Fibroblast of lung (primary cell): ENCODE results near the gene KDM4D. TPM values are rescaled to one million over a fixed set of nuclear protein-coding genes. Genes with fewer than 3 reads are reported as not detected.
"Not testable (repeated sequence)": the region's sequence is repeated elsewhere in the genome, so short reads cannot be mapped to it uniquely, and the experiment has no call there.

Source experiments
- DNase-seq, 2 donors: peaks; one replicate each; pipeline versions ENCODE4 v3.0.0 to v3.0.0-alpha.2; 2010; ENCODE audit warnings: low read depth in 2 of 2
- H2AFZ ChIP-seq: 2 replicates; pipeline ENCODE4 v1.5.1; 2012; ENCODE audit warnings: low read length, control low read depth, inconsistent platforms
- H3K27ac ChIP-seq: 2 replicates; pipeline ENCODE4 v1.5.1; 2011; ENCODE audit warnings: low read length, control low read depth; ENCODE audit not compliant: insufficient read depth
- H3K27me3 ChIP-seq: 2 replicates; pipeline ENCODE4 v1.5.1; 2011; ENCODE audit warnings: mild to moderate bottlenecking, low read length; ENCODE audit not compliant: control insufficient read depth, insufficient read depth
- H3K36me3 ChIP-seq: 2 replicates; pipeline ENCODE4 v1.5.1; 2011; ENCODE audit warnings: low read length; ENCODE audit not compliant: control insufficient read depth, insufficient read depth
- H3K4me1 ChIP-seq: 2 replicates; pipeline ENCODE4 v1.5.1; 2011; ENCODE audit warnings: low read length; ENCODE audit not compliant: control insufficient read depth, insufficient read depth; ENCODE audit errors: extremely low read depth
- H3K4me2 ChIP-seq: 2 replicates; pipeline ENCODE4 v1.5.1; 2011; ENCODE audit warnings: low read length, control low read depth; ENCODE audit not compliant: insufficient read depth; ENCODE audit errors: extremely low read depth
- H3K4me3 ChIP-seq, 4 experiments: fragments of 200-600 bp in 1 of 4; sonication (generic) in 1 of 4; replicated peaks in 1 of 4; 2 replicates each; pipeline ENCODE4 v1.5.1; 2011 to 2016; ENCODE audit warnings: low read length in 4 of 4, low read depth in 3 of 4, mild to moderate bottlenecking in 3 of 4, control low read depth in 2 of 4, inconsistent platforms in 1 of 4, mixed read lengths in 1 of 4; ENCODE audit not compliant: insufficient read depth in 1 of 4; ENCODE audit errors: control extremely low read depth in 1 of 4
- H3K79me2 ChIP-seq: 2 replicates; pipeline ENCODE4 v1.5.1; 2012; ENCODE audit warnings: mild to moderate bottlenecking, low read length, inconsistent platforms; ENCODE audit not compliant: control insufficient read depth, insufficient read depth
- H3K9ac ChIP-seq: 2 replicates; pipeline ENCODE4 v1.5.1; 2011; ENCODE audit warnings: mild to moderate bottlenecking, low read length, control low read depth; ENCODE audit not compliant: insufficient read depth
- H3K9me3 ChIP-seq: 2 replicates; pipeline ENCODE4 v1.5.1; 2012; ENCODE audit warnings: low read depth, low read length; ENCODE audit not compliant: control insufficient read depth, insufficient read depth
- H4K20me1 ChIP-seq: 2 replicates; pipeline ENCODE4 v1.5.1; 2011; ENCODE audit warnings: low read length; ENCODE audit not compliant: control insufficient read depth, insufficient read depth; ENCODE audit errors: extremely low read depth
- EZH2 ChIP-seq: IDR thresholded peaks from 2 replicates; pipeline ENCODE4 v1.5.1; 2012; ENCODE audit warnings: low read length, control low read depth, mild to moderate bottlenecking; ENCODE audit errors: missing control alignments
- polyA plus RNA-seq, 2 donors: library from polyadenylated mRNA; depleted of rRNA in 1 of 2; stranded (reverse) in 1 of 2; unstranded in 1 of 2; fragments of >200 nt; gene quantifications; 2 replicates each; pipeline ENCODE4 v1.2.1, GENCODE V29; 2011 to 2012; ENCODE audit warnings: missing spikeins in 1 of 2
- total RNA-seq: library from RNA; depleted of rRNA; stranded (reverse); fragments of >200 nt; gene quantifications from 2 replicates; pipeline ENCODE4 v1.2.1, GENCODE V29; 2014
- TF ChIP-seq, protein P1 (sequence below), 2 donors: IDR thresholded peaks in 1 of 2; conservative IDR thresholded peaks in 1 of 2; 1 replicate in 1 of 2; 2 replicates in 1 of 2; pipeline ENCODE4 v1.5.1; 2011 to 2012; ENCODE audit warnings: low read length in 2 of 2, control low read depth in 1 of 2, inconsistent platforms in 1 of 2, low read depth in 1 of 2, mild to moderate bottlenecking in 1 of 2

KDM4D gene
- total and polyA plus RNA-seq, 2 donors (not counting 1 experiment from before 2014, with no cell fraction given) = 0.50 to 0.94 TPM

DNA sequence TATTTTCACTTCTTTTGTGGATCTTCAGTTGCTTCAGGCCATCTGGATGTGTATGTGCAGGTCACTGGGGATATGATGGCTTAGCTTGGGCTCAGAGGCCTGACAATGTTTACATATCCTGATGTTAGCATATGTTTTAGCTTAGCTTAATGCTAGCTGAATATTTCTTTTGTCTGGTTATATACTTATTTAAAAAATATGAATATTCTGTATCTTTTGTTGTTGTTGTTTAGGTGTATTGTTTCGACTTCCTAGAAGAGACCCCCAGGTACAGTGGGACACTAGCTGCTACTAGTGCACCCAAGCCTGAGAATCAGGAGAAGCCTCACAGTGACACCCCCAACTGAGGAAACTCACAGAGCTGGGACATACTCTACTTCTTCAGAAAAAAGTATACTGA lies 51.4 kb downstream of the KDM4D start, which contains the start of gene KDM4E:
KDM4E (plus strand) TSS at position 301 of the 400 bp plus-strand sequence. CDS start 300 bp downstream, outside the sequence.
- no peaks in the 10 kb centered on the region for H3K36me3 ChIP-seq
- DNase-seq = no peak
- no peak within 1 kb of the TSS for H3K4me2 ChIP-seq
- H3K9ac ChIP-seq = no peak within 1 kb of the TSS
- no peaks in the 10 kb centered on the region for H3K4me1 ChIP-seq
- no peak within 1 kb of the TSS for H3K27ac ChIP-seq
- no peaks in the 10 kb centered on the region for H3K9me3 ChIP-seq
- TF ChIP-seq, protein P1, sequence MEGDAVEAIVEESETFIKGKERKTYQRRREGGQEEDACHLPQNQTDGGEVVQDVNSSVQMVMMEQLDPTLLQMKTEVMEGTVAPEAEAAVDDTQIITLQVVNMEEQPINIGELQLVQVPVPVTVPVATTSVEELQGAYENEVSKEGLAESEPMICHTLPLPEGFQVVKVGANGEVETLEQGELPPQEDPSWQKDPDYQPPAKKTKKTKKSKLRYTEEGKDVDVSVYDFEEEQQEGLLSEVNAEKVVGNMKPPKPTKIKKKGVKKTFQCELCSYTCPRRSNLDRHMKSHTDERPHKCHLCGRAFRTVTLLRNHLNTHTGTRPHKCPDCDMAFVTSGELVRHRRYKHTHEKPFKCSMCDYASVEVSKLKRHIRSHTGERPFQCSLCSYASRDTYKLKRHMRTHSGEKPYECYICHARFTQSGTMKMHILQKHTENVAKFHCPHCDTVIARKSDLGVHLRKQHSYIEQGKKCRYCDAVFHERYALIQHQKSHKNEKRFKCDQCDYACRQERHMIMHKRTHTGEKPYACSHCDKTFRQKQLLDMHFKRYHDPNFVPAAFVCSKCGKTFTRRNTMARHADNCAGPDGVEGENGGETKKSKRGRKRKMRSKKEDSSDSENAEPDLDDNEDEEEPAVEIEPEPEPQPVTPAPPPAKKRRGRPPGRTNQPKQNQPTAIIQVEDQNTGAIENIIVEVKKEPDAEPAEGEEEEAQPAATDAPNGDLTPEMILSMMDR (conservative IDR thresholded peaks at IDR 0.05 in 1 of 2, IDR thresholded peaks at IDR 0.05 in 1 of 2; ENCODE audit: low read depth in 1 of 2, low read length in 2 of 2) = no peak
- TF ChIP-seq EZH2 = no peak
- no peaks in the 10 kb centered on the region for H4K20me1 ChIP-seq
- no peak within 1 kb of the TSS for H3K4me3 ChIP-seq
- no peak within 1 kb of the TSS for H2AFZ ChIP-seq
- H3K79me2 ChIP-seq = no peaks in the 10 kb centered on the region
- H3K27me3 ChIP-seq = no peaks in the 10 kb centered on the region

DNA sequence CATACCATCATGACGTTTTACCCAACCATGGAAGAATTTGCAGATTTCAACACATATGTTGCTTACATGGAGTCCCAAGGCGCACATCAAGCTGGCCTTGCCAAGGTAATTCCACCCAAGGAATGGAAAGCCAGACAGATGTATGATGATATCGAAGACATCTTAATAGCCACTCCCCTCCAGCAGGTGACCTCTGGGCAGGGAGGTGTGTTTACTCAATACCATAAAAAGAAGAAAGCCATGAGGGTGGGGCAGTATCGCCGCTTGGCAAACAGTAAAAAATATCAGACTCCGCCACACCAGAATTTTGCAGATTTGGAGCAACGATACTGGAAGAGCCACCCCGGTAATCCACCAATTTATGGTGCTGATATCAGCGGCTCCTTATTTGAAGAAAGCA lies 52.1 kb downstream of the KDM4D start:
- not testable (repeated sequence) for H3K9ac ChIP-seq, H3K79me2 ChIP-seq, H3K27ac ChIP-seq, H4K20me1 ChIP-seq, H3K4me1 ChIP-seq, H3K4me2 ChIP-seq, H2AFZ ChIP-seq, H3K9me3 ChIP-seq, DNase-seq, H3K36me3 ChIP-seq, H3K4me3 ChIP-seq, H3K27me3 ChIP-seq

DNA sequence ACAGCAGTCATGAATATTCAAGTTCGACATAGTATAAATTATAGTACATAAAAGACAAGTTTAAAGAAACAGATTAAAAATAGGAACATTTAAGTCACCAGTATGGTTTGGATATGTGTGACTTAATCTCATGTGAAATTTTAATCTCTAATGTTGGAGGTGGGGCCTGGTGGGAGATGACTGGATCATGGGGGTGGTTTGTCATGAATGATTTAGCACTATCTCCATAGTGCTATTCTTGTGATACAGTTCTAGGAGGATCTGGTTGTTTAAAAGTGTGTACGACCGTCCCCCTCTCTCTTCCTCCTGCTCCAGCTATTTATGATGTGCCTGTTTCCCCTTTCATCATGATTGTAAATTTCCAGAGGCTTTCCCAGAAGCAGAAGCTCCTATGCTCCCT lies 54.8 kb downstream of the KDM4D start:
- Histone ChIP-seq H3K9ac (no peak overlapping the region), H2AFZ (no peak overlapping the region), H3K4me1 (no peaks in the 10 kb centered on the region), H3K27ac (no peak overlapping the region), H3K9me3 (no peaks in the 10 kb centered on the region), H4K20me1 (no peaks in the 10 kb centered on the region), H3K4me3 (no peak overlapping the region), H3K27me3 (no peaks in the 10 kb centered on the region), H3K36me3 (no peaks in the 10 kb centered on the region), H3K79me2 (no peaks in the 10 kb centered on the region), H3K4me2 (no peak overlapping the region)
- DNase-seq = no peak
- TF ChIP-seq, protein P1 (conservative IDR thresholded peaks at IDR 0.05 in 1 of 2, IDR thresholded peaks at IDR 0.05 in 1 of 2; ENCODE audit: low read depth in 1 of 2, low read length in 2 of 2) = no peak
